DND-41 (cell line): ENCODE results near the gene DNAH5.

Source experiments
- ATAC-seq: fragments of 200-7000 bp; cut with Tn5 transposase; 3 replicates; pipeline ENCODE4 v1.9.1; 2021; ENCODE audit warnings: low read depth; ENCODE audit not compliant: insufficient read depth
- DNase-seq: peaks from one replicate; pipeline ENCODE4 v3.0.0-alpha.2; 2020
- H2AFZ ChIP-seq: 2 replicates; pipeline ENCODE4 v1.6.0; 2012; ENCODE audit warnings: low read depth, low read length
- H3K27ac ChIP-seq: 2 replicates; pipeline ENCODE4 v1.5.1; 2012; ENCODE audit warnings: low read length, inconsistent platforms
- H3K27me3 ChIP-seq: fragments of 200-600 bp; sonication (generic); 2 replicates; pipeline ENCODE4 v1.6.0; 2012; ENCODE audit warnings: low read length, mild to moderate bottlenecking, inconsistent platforms; ENCODE audit not compliant: insufficient read depth, poor library complexity
- H3K36me3 ChIP-seq: 2 replicates; pipeline ENCODE4 v1.5.1; 2012; ENCODE audit warnings: low read length, inconsistent platforms; ENCODE audit not compliant: insufficient read depth
- H3K4me1 ChIP-seq: 2 replicates; pipeline ENCODE4 v1.5.1; 2012; ENCODE audit warnings: mild to moderate bottlenecking, low read length; ENCODE audit not compliant: insufficient read depth
- H3K4me2 ChIP-seq: 2 replicates; pipeline ENCODE4 v1.6.0; 2012; ENCODE audit warnings: mild to moderate bottlenecking, moderate library complexity, low read length, inconsistent platforms; ENCODE audit not compliant: insufficient read depth
- H3K4me3 ChIP-seq, 2 experiments: fragments of 200-600 bp in 1 of 2; shearing (Covaris generic) in 1 of 2; 2 replicates each; pipeline ENCODE4 v1.5.1; 2012 to 2016; ENCODE audit warnings: inconsistent platforms in 2 of 2, low read length in 2 of 2, mild to moderate bottlenecking in 2 of 2, low read depth in 1 of 2, moderate library complexity in 1 of 2
- H3K79me2 ChIP-seq: 2 replicates; pipeline ENCODE4 v1.6.0; 2012; ENCODE audit warnings: low read length, inconsistent platforms; ENCODE audit not compliant: insufficient read depth
- H3K9ac ChIP-seq: 2 replicates; pipeline ENCODE4 v1.6.0; 2012; ENCODE audit warnings: low read depth, mild to moderate bottlenecking, inconsistent platforms, low read length, moderate library complexity
- H3K9me3 ChIP-seq: 2 replicates; pipeline ENCODE4 v1.5.1; 2012; ENCODE audit warnings: low read length, moderate library complexity, mild to moderate bottlenecking, inconsistent platforms; ENCODE audit not compliant: insufficient read depth, severe bottlenecking
- H4K20me1 ChIP-seq: 2 replicates; pipeline ENCODE4 v1.6.0; 2012; ENCODE audit warnings: low read length; ENCODE audit not compliant: insufficient read depth
- EZH2 ChIP-seq: IDR thresholded peaks from 3 replicates; pipeline ENCODE4 v1.6.1; 2012; ENCODE audit warnings: borderline replicate concordance, low read depth, mild to moderate bottlenecking, moderate library complexity, low read length, inconsistent platforms; ENCODE audit not compliant: severe bottlenecking
- TF ChIP-seq, protein P1 (sequence below): IDR thresholded peaks from 2 replicates; pipeline ENCODE4 v1.5.1; 2012; ENCODE audit warnings: borderline replicate concordance, low read length, moderate library complexity, mild to moderate bottlenecking; ENCODE audit not compliant: poor library complexity, severe bottlenecking; ENCODE audit errors: extremely low read depth

DNAH5 gene

DNA sequence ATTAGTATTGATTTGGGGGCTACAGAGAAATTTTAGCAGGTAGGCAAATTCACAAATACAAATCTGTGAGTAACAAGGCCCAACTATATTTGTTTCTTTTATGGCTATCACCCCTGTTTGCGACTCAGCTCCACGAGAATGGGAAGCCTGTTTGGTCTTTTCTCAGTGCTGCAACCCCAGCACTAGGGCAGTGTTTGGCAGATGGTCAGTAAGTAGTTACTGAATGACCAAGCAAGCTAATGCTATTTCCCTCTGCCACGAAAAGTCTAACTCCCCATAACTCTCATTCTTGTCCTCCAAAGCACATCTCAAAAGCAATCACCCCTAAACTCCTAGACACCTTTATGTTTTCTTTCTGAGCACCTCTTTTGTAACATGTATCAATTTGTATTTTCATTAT, 245.6 kb downstream of the DNAH5 start:
- DNase-seq (no peak), ATAC-seq (no peak)
- no peaks in the 10 kb centered on the region for H3K9me3 ChIP-seq
- no peak overlapping the region for H3K4me2 ChIP-seq
- H3K27me3 ChIP-seq: no peaks in the 10 kb centered on the region
- H3K27ac ChIP-seq: no peak overlapping the region
- H3K79me2 ChIP-seq: no peaks in the 10 kb centered on the region
- TF ChIP-seq EZH2: no peak
- TF ChIP-seq, protein P1, sequence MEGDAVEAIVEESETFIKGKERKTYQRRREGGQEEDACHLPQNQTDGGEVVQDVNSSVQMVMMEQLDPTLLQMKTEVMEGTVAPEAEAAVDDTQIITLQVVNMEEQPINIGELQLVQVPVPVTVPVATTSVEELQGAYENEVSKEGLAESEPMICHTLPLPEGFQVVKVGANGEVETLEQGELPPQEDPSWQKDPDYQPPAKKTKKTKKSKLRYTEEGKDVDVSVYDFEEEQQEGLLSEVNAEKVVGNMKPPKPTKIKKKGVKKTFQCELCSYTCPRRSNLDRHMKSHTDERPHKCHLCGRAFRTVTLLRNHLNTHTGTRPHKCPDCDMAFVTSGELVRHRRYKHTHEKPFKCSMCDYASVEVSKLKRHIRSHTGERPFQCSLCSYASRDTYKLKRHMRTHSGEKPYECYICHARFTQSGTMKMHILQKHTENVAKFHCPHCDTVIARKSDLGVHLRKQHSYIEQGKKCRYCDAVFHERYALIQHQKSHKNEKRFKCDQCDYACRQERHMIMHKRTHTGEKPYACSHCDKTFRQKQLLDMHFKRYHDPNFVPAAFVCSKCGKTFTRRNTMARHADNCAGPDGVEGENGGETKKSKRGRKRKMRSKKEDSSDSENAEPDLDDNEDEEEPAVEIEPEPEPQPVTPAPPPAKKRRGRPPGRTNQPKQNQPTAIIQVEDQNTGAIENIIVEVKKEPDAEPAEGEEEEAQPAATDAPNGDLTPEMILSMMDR: no peak
- H3K4me3 ChIP-seq: no peak overlapping the region
- no peaks in the 10 kb centered on the region for H3K4me1 ChIP-seq
- H3K36me3 ChIP-seq: no peaks in the 10 kb centered on the region
- no peak overlapping the region for H2AFZ ChIP-seq
- H3K9ac ChIP-seq: no peak overlapping the region
- H4K20me1 ChIP-seq: no peaks in the 10 kb centered on the region

DNA sequence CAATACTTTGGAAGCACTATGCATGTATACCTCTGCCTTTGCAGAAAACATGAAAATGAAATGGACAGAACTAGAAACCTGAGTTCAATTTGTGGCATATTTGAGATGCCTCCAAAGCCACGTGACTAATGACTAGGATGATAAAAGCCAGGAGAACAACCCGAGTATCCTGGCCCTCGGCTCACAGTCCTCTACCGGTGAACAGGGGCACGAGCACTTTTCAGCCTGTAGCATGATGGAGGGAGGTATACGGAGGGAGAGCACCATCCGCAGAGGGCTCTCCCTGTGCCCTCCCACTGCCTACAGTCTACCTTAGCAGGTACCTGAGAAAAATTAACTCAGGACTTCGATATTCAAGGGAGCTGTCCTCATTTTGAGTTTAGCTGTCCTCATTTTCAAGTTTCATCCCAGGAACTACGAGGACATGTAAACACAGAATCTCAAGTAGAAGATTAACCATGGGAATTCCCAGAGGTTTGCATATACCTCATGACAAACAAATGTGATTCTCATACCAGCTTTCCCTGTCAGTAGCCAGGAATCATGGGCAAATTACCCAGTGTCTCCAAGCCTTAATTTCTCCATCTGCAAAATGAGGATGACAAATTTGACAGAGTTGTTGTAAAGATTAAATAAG, 249.3 kb downstream of the DNAH5 start:
- Histone ChIP-seq H3K9ac (no peak overlapping the region), H3K79me2 (no peaks in the 10 kb centered on the region), H3K4me3 (no peak overlapping the region), H3K4me2 (no peak overlapping the region), H3K27me3 (no peaks in the 10 kb centered on the region), H4K20me1 (no peaks in the 10 kb centered on the region), H3K36me3 (no peaks in the 10 kb centered on the region), H3K4me1 (no peaks in the 10 kb centered on the region), H2AFZ (no peak overlapping the region), H3K27ac (no peak overlapping the region), H3K9me3 (no peaks in the 10 kb centered on the region)
- no peak for TF ChIP-seq EZH2
- TF ChIP-seq, protein P1: no peak
- DNase-seq (no peak), ATAC-seq (no peak)

DNA sequence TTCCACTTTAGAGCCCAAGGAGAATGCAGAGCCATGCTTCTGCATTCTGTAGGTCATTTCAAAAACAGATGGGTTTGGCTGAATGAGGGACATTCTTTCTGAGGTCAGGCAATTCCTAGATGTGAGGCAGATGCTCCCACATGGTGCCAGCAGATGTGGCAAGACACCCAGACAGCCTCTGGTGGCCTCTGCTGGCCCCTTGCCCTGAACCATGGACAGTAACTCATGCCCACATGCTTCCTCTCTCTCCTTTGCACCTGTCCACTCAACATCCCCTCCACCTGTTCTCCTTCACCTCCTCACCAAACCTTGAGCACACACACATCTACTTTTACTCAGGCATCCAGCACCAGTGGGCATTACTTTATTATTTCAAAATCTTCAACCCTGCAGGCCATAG, 252.3 kb downstream of the DNAH5 start:
- Histone ChIP-seq H2AFZ (no peak overlapping the region), H3K4me2 (no peak overlapping the region), H3K27me3 (no peaks in the 10 kb centered on the region), H3K4me1 (no peaks in the 10 kb centered on the region), H3K9ac (no peak overlapping the region), H3K27ac (no peak overlapping the region), H3K36me3 (no peaks in the 10 kb centered on the region), H3K4me3 (no peak overlapping the region), H3K9me3 (no peaks in the 10 kb centered on the region), H4K20me1 (no peaks in the 10 kb centered on the region), H3K79me2 (no peaks in the 10 kb centered on the region)
- TF ChIP-seq EZH2: no peak
- TF ChIP-seq, protein P1: no peak
- DNase-seq: no peak
- ATAC-seq: no peak
